Left hindlimb (tissue), 1 donor: ENCODE results near the gene PHF19.

Source experiments
- DNase-seq: peaks from one replicate; pipeline ENCODE4 v3.0.0-alpha.2; 2018

PHF19 gene

GRCh38 chr9:120913647-120914264, 36.8 kb upstream of the PHF19 start:
- DNase-seq: no peak

GRCh38 chr9:120912958-120913646, 36.1 kb upstream of the PHF19 start:
- DNase-seq: no peak

- no peak for DNase-seq
Observed at GRCh38 chr9:120911295-120911837, 34.4 kb upstream of the PHF19 start.

- no peak for DNase-seq
Observed at GRCh38 chr9:120910643-120911042, 33.7 kb upstream of the PHF19 start.

- no peak for DNase-seq
Observed at GRCh38 chr9:120909904-120910303, 32.9 kb upstream of the PHF19 start.

GRCh38 chr9:120905315-120906164, 28.6 kb upstream of the PHF19 start:
- DNase-seq: no peak

- no peak for DNase-seq
Observed at GRCh38 chr9:120904978-120905301, 28.0 kb upstream of the PHF19 start.

- no peak for DNase-seq
Observed at GRCh38 chr9:120904061-120904977, 27.3 kb upstream of the PHF19 start.

- DNase-seq: no peak
Observed at GRCh38 chr9:120902569-120903535, 25.9 kb upstream of the PHF19 start.

- no peak for DNase-seq
Observed at GRCh38 chr9:120901755-120902568, 25.0 kb upstream of the PHF19 start.

GRCh38 chr9:120900824-120901223, 23.8 kb upstream of the PHF19 start:
- DNase-seq: no peak

GRCh38 chr9:120899490-120900068, 22.6 kb upstream of the PHF19 start:
- no peak for DNase-seq

GRCh38 chr9:120898396-120898795, 21.4 kb upstream of the PHF19 start:
- no peak for DNase-seq

- DNase-seq: no peak
Observed at GRCh38 chr9:120895951-120896350, 19.0 kb upstream of the PHF19 start.

- peak; percentile 85 for DNase-seq
Observed at GRCh38 chr9:120894321-120895148, 17.5 kb upstream of the PHF19 start.

- DNase-seq: no peak
Observed at GRCh38 chr9:120893611-120894307, 16.8 kb upstream of the PHF19 start.

- DNase-seq: no peak
Observed at GRCh38 chr9:120892748-120893610, 16.0 kb upstream of the PHF19 start.
